Stimulated activated CD4-positive, alpha-beta T cell treated with anti-CD3 and anti-CD28 coated beads, Interleukin-2, amount 100 ng/mL, for 4 hours (primary cell): ENCODE data around the gene DFFA.
"Not testable (repeated sequence)": the region's sequence is repeated elsewhere in the genome, so short reads cannot be mapped to it uniquely, and the experiment has no call there.

ENCODE experiments used
- DNase-seq: peaks from one replicate; pipeline ENCODE4 v3.0.0-alpha.2; 2020; ENCODE audit warnings: low read depth

Gene DFFA

GRCh38 chr1:10459184-10459583, 13.1 kb downstream of the DFFA start:
- DNase-seq = no peak

GRCh38 chr1:10457875-10458274, 14.5 kb downstream of the DFFA start:
- no peak for DNase-seq

DNA sequence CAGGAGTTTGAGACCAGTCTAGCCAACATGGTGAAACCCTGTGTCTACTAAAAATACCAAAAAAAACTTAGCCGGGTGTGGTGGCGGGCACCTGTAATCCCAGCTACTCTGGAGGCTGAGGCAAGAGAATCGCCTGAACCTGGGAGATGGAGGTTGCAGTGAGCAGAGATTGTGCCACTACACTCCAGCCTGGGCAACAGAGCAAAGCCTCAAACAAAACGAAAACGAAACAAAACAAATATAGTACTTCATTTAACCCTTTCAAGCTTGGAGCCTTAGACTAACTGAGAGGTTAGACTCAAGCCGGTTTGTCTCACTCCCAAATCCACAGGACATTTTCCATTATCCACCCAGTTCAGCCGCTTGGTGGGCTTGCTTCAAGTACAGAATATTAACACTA, 14.9 kb downstream of the DFFA start:
- DNase-seq = not testable (repeated sequence)

- DNase-seq = no peak
Measured at GRCh38 chr1:10456661-10457060, 15.7 kb downstream of the DFFA start.

DNA sequence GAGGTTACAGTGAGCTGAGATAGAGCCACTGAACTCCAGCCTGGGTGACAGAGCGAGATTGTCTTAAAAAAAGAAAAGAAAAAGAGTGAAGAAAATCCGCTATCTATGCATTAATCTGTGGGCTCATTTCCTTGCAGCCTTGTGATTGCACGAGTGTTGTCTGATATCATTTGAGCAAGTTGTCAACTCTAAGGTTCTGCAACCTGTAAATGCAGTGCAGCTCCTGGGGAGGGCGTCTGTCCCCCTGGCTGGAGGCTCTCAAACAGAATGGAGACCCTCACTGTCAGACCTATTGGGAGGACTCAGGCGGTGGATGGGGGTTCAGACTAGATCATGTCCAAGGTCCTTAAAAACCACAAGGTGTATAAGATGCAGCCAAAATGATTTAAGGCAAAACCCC, 16.3 kb downstream of the DFFA start:
- no peak for DNase-seq

GRCh38 chr1:10451287-10451686, 21.0 kb downstream of the DFFA start:
- DNase-seq = no peak

- no peak for DNase-seq
Measured at GRCh38 chr1:10450836-10451235, 21.5 kb downstream of the DFFA start.

- no peak for DNase-seq
Measured at GRCh38 chr1:10450156-10450814, 22.0 kb downstream of the DFFA start.

GRCh38 chr1:10449751-10450150, 22.6 kb downstream of the DFFA start, which contains the start of gene CORT:
Gene CORT (plus strand): TSS chr1:10450031. CDS start chr1:10450224, 193 bp downstream.
- DNase-seq = no peak

GRCh38 chr1:10446790-10447422, 25.4 kb downstream of the DFFA start:
- no peak for DNase-seq

DNA sequence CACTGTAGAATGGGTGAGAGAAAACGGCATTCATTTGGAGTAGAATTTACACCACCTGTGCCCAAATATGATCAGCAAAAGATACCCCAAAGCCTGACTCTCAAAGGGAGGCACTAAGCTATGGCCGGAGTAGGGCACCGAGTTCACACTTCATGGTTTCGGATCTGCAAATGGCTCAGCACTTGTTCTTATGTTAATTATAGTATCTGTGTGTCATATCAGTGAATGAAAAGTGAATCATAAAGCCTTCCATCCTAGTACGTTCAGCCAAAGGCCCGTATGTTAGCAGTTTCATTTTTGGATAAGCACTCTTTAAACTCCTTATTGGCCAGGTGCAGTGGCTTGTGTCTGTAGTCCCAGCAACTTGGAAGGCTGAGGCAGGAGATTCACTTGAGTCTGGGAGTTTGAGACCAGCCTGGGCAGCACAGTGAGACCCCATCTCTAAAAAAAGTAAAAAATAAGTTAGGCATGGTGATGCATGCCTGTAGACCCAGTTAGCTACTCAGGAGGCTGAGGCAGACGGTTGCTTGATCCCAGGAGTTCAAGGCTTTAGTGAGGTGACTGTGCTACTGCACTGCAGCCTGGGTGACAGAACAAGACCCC, 27.4 kb downstream of the DFFA start:
- DNase-seq = no peak

- no peak for DNase-seq
Measured at GRCh38 chr1:10444248-10444647, 28.1 kb downstream of the DFFA start.

- no peak for DNase-seq
Measured at GRCh38 chr1:10440794-10441193, 31.5 kb downstream of the DFFA start.

GRCh38 chr1:10440305-10440704, 32.0 kb downstream of the DFFA start:
- no peak for DNase-seq

GRCh38 chr1:10438677-10439163, 33.6 kb downstream of the DFFA start:
- DNase-seq = no peak

- no peak for DNase-seq
Measured at GRCh38 chr1:10437052-10437451, 35.3 kb downstream of the DFFA start.

- DNase-seq = no peak
Measured at GRCh38 chr1:10434590-10434989, 37.7 kb downstream of the DFFA start.

DNA sequence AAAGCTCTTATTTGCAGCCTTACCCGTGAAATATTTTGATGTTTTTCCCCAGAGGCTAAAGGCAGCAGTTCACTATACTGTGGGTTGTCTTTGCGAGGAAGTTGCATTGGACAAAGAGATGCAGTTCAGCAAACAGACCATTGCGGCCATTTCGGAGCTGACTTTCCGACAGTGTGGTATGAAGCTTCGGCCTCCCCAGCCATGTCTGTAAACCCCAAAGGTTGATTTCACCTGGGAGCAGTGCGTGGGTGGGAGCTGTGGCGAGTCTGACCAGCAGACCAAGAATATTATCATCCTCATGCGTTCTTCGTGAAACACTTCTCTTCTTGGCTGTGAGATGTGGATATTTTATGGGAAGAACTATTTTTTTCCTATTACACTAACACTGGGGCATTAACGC, 38.5 kb downstream of the DFFA start:
- DNase-seq = no peak

DNA sequence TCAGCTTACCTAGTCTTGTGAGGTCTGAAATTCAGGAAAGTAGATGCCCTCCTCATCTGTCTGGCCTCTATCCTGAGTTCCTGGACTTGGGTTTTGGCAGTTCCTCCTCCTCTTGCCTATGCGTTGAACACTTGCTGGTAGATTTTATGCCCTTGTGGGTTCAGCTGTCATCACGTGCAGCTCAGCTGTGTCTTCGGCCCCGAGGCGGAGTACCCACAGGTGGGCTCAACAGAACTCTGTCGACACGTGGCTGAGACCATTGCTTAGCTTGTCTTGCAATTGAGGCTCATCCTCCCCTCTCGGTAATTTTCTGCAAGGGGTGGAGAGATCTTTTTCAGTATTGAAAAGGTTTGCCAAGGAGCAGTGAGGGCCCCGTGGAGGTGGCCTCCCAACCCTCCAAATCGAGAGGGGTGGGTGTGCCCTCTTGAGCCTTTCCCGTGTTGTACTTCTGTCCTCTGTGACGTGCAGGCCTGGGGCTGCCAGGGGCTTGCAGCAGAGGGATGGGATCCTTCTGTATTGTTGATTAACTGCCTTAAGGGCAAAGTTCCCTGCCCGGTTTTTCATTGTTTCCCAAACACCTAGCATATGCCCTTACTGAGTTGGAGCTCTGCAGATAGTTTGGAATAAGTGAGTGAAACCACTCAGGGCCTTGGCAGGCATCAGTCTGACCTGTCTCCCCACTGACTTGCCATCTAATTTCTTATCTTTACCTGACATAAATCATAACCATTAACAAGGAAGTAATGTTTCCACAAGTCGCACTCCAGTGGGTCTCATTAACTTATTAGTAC, 39.2 kb downstream of the DFFA start:
- no peak for DNase-seq

- no peak for DNase-seq
Measured at GRCh38 chr1:10431070-10431730, 41.1 kb downstream of the DFFA start.

DNA sequence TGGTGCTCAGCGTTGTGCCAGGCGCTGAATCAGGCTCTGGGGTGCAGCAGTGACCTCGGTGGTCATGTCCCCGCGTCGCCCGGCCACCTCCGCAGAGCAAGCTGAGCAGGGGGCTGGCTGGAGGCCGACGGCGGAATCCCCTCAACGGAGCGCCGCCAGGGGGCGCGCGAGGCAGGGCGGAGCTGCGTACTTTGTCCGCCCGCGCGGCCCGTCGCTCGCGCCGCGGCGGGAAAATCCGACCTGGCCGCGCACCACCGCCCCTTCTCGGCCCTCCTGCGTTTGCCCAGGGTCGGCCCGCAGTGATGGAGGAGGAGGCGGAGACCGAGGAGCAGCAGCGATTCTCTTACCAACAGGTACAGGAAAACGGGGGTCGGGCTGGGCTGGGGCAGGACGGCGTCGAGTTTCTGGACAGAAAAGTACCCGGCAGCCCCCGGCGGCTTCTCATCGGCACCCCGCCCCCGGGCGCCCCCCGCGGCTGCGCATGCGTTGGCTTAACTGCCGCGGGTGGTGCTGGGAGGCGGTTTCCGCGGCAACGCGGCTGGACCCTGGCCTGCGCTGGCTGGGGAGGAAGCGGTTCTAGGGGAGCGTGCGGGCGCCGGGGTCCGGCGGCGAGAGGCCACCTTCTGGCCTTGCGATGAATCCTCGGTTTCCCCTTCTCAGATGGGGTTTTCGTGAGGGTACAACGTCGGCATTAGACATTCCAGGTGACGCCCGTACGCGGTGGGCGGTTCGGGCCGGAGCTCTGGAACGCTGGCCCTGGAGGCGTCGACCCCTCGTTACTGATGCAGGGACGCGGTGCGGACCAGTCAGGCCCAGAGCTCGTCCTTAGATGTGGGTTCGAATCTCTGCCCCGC, 41.9 kb downstream of the DFFA start, which contains the start of gene CENPS:
Gene CENPS (plus strand): TSS at position 218 of the 854 bp plus-strand sequence. CDS start 85 bp downstream, at position 303.
- peak; percentile 90 for DNase-seq
